Fibroblast of the aortic adventitia (primary cell): ENCODE measurements around the gene ITIH4. TPM values are rescaled to one million over a fixed set of nuclear protein-coding genes. Genes with fewer than 3 reads are reported as not detected.

Experiments used
- DNase-seq: peaks from one replicate; pipeline ENCODE4 v3.0.0-alpha.2; 2010; ENCODE audit warnings: low read depth
- H3K4me3 ChIP-seq: 2 replicates; pipeline ENCODE4 v1.5.1; 2011; ENCODE audit warnings: low read depth, mild to moderate bottlenecking, control low read depth, low read length, moderate library complexity
- total RNA-seq: library from RNA; depleted of rRNA; stranded (reverse); fragments of >200 nt; gene quantifications from 2 replicates; pipeline ENCODE4 v1.2.3, GENCODE V29; 2012; ENCODE audit warnings: low replicate concordance
- TF ChIP-seq, protein P1 (sequence below): IDR thresholded peaks from 2 replicates; pipeline ENCODE4 v1.5.1; 2011; ENCODE audit warnings: mild to moderate bottlenecking, low read length, control low read depth, inconsistent platforms; ENCODE audit not compliant: insufficient read depth

The ITIH4 gene
- total RNA-seq, 1 donor, result 0.36 TPM

DNA sequence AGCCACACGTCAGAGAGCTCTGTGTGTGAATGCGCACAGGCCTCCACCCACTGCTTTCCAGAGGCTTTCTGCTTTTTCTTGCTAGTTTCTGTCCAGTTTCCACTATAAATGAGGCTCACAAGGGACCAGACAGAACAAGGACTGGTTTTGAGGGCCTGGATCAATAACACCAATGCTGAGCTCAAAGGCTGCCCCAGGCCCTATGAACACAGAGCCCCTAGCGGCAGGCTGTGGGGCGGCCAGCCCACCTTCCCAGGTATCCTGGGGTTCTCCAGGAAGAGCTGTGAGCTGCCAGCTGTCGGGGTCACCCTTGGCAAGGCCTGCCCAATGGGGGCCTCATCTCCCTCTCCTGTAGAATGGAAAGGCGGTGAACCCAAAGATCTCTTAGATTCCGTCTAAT, 38.1 kb downstream of the ITIH4 start:
- H3K4me3 ChIP-seq, result no peak overlapping the region
- no peak for DNase-seq
- TF ChIP-seq, protein P1, sequence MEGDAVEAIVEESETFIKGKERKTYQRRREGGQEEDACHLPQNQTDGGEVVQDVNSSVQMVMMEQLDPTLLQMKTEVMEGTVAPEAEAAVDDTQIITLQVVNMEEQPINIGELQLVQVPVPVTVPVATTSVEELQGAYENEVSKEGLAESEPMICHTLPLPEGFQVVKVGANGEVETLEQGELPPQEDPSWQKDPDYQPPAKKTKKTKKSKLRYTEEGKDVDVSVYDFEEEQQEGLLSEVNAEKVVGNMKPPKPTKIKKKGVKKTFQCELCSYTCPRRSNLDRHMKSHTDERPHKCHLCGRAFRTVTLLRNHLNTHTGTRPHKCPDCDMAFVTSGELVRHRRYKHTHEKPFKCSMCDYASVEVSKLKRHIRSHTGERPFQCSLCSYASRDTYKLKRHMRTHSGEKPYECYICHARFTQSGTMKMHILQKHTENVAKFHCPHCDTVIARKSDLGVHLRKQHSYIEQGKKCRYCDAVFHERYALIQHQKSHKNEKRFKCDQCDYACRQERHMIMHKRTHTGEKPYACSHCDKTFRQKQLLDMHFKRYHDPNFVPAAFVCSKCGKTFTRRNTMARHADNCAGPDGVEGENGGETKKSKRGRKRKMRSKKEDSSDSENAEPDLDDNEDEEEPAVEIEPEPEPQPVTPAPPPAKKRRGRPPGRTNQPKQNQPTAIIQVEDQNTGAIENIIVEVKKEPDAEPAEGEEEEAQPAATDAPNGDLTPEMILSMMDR, result no peak

DNA sequence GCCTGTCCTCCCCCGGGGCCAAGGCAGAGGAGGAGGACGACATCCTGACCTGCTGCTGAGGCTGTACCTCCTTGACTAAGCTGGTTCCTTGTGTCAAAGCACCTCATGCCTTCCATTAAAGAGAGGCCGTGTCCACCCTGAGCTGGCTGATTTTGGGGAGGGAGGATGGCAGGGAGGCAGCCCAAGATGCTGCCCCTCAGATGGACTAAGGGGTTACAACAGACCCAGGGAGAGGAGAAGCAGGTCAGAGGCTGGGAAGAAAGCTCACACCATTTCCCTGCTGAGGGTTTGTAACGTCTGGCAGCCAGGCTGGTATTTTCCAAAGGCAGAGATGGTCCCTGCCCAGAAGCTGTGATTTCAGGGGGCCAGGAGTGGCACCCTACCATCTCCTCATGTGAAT, 38.5 kb downstream of the ITIH4 start:
- no peak overlapping the region for H3K4me3 ChIP-seq
- TF ChIP-seq, protein P1, result no peak
- no peak for DNase-seq

DNA sequence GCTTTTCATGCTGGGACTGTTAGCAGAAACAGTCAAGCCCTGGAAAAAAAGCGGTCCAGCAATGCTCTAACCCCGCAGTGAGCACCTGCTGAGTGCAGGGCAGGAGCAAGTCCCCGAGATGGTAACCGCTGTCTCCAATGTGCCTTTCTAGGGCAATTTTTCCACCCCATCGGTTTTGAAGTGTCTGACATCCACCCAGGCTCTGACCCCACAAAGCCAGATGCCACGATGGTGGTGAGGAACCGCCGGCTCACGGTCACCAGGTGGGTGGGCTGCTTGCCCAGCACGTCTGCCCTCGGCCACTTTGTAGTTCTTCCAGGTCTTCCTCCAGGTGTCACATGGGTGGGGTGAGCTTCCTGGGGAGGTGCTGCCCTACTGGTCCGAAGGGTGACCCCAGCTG, 39.1 kb downstream of the ITIH4 start:
- H3K4me3 ChIP-seq, result no peak overlapping the region
- DNase-seq, result no peak
- TF ChIP-seq, protein P1, result no peak

DNA sequence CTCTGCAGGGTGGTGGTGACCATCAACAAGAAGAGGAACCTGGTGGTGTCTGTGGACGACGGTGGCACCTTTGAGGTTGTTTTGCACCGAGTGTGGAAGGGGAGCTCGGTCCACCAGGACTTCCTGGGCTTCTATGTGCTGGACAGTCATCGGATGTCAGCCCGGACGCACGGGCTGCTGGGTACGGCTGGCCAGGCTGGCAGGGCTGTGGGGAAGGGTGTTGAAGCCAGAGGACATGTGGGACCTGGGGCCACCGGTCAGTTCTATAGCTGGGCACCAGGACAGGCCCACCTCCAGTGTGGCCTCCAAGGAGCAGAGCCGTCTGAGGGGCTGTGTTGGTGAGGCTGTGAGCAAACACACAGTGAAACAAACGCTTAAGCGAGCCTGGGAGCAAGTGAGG, 39.7 kb downstream of the ITIH4 start:
- H3K4me3 ChIP-seq, result no peak overlapping the region
- TF ChIP-seq, protein P1, result no peak
- DNase-seq, result no peak

DNA sequence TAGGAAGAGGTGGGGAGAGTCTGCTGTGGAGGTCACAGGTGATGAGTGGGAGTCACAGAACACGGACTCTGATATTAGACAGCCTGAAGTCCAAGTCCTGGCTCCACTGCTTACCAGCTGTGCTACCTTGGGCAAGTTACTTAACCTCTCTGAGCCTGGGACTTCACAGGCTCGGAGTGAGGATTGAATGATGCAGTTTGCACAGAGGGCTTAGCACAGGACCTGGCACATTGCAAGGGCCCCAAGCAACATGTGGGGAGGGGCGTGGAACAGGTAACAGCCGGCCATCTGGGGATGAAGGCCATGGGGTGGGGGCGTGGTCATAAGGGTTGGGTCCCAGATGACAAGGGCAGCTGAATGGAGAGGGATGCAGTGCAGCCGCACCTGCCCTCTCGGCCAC, 40.1 kb downstream of the ITIH4 start:
- TF ChIP-seq, protein P1, result no peak
- H3K4me3 ChIP-seq, result no peak overlapping the region
- no peak for DNase-seq

DNA sequence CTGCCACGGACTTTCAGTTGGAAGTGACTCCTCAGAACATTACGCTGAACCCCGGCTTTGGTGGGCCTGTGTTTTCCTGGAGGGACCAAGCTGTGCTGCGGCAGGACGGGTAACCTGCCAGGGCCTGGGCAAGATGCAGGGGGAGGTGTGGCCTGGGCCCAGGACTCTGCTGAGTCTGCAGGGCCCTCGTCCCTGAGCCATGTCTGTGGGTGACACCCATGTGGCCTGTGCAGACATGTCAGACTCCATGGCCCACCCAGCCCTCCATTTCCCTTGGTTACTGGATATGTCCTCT, 40.8 kb downstream of the ITIH4 start:
- DNase-seq, result no peak
- H3K4me3 ChIP-seq, result no peak overlapping the region
- TF ChIP-seq, protein P1, result no peak

DNA sequence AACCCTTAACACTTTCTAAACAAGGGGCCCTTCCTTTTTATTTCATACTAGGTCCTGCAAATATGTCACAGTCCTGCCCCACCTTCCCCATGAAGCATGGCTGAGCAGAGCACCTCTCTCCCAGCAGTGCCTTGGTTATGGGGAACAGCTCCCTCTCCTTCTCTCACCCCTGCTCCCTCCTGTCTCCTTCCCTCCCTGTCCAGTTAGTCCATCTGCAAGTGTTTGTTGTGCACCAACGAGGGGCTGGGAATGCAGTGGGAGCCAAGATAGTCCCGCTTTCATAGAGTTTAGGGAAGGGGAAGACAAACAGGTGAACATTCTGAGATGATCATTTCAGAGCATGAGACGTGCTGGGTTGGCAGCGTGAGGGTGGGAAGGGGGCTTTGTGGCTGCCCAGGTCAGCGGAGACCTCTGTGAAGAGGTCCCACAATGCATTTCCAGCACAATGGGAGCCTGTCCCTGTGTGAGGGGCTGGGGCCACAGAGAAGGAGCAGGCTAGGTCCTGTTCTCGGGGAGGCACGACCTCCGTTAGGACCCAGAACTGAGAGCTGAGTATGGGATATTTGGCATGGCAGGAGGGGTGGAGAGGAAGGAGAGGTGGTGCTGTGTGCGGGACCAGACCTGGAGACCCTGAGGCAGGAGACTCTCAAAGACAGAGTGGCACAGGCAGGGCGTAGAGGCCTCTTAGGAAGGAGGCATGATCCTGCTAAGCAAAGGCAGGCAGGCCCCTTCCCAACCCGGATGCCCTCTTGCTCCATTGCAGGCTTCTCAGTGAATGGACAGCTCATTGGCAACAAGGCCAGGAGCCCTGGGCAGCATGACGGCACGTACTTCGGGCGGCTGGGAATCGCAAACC, 41.4 kb downstream of the ITIH4 start:
- TF ChIP-seq, protein P1, result no peak
- no peak overlapping the region for H3K4me3 ChIP-seq
- no peak for DNase-seq
